Ovary (tissue), 3 donors: ENCODE data around the gene ADGRL1.

ENCODE experiments used
- CTCF ChIP-seq, 3 donors: fragments of 450-650 bp in 2 of 3; fragments of 200-600 bp in 1 of 3; IDR thresholded peaks; one replicate each; pipeline versions ENCODE4 v1.5.1 to v1.8.0; 2016 to 2022; ENCODE audit warnings: antibody characterized with exemption in 3 of 3, mild to moderate bottlenecking in 1 of 3
- POLR2A ChIP-seq: fragments of 450-650 bp; IDR thresholded peaks from one replicate; pipeline ENCODE4 v1.6.1; 2017; ENCODE audit warnings: antibody characterized with exemption, mild to moderate bottlenecking, moderate library complexity
- donor health status: DM: no; HTN: no; CAD: no.

GRCh38 chr19:14250870-14251269 lies 44.9 kb upstream of the ADGRL1 start:
- TF ChIP-seq CTCF (IDR thresholded peaks at IDR 0.05) (no peak), POLR2A (no peak)
